ENCODE results near the gene NAA50. TPM values are rescaled to one million over a fixed set of nuclear protein-coding genes. Genes with fewer than 3 reads are reported as not detected.

Gene NAA50
- polyA plus RNA-seq, 1 of the 3 experiments (the other 2 are of a cell fraction): 79.5 TPM

- POLR2A ChIA-PET: interaction anchor here (0.8 kb wide), 1 partner anchor 232 kb away, joined by 3 read pairs; the partner anchor contains the start of gene SPICE1
- Histone ChIP-seq H3K27ac (ENCODE audit: low read depth in 2 of 2, low read length in 1 of 2) (peak within 1 kb of the TSS; percentile 100), H3K27me3 (ENCODE audit: insufficient read depth) (no peaks in the 10 kb centered on the region), H3K4me3 (ENCODE audit: low read depth in 2 of 2, low read length in 1 of 2) (peak within 1 kb of the TSS; percentile 94 to 99), H3K9me2 (no peaks in the 10 kb centered on the region), H3K9me3 (no peaks in the 10 kb centered on the region), H3F3A (replicated peaks; ENCODE audit: insufficient read depth) (peaks cover 12% of the 10 kb centered on the region), H4K20me1 (ENCODE audit: insufficient read depth) (peaks cover 30% of the 10 kb centered on the region), H3K9ac (peak within 1 kb of the TSS; percentile 97), H3K79me2 (ENCODE audit: insufficient read depth) (peaks cover 75% of the 10 kb centered on the region), H3K4me2 (peak within 1 kb of the TSS; percentile 87), H3K4me1 (ENCODE audit: control insufficient read depth in 1 of 2, insufficient read depth in 2 of 2, low read depth in 1 of 2, low read length in 1 of 2) (peaks cover 6 to 16% of the 10 kb centered on the region in 2 experiments; a peak in 3 of 4 replicates), H3K36me3 (replicated peaks in 1 of 2; ENCODE audit: control insufficient read depth in 1 of 2, insufficient read depth in 2 of 2, low read length in 1 of 2) (peaks cover 0 to 4% of the 10 kb centered on the region in 2 experiments), H2AFZ (ENCODE audit: low read depth) (peak within 1 kb of the TSS; percentile 88)
- CTCF ChIA-PET: interaction anchor here (0.7 to 2.3 kb wide), 7 partner anchors 10 to 433 kb away, joined by 3 to 42 read pairs (median 4); partner anchors contain the start of gene DRD3
- WGBS (ENCODE audit: low lambda C conversion rate): under 1% methylated on average over 33 of the region's 34 CpGs
- DNase-seq: peak; percentile 85
- TF ChIP-seq EZH2phosphoT487 (IDR thresholded peaks at IDR 0.05; ENCODE audit: borderline replicate concordance, low read depth) (no peak), CHD2 (IDR thresholded peaks at IDR 0.05; ENCODE audit: low read length, partially characterized antibody) (no peak), TCF12 (IDR thresholded peaks at IDR 0.05) (peak; percentile 32; the same call in 1 of the 2 replicates), SMC3 (IDR thresholded peaks at IDR 0.05; ENCODE audit: low read depth, low read length) (no peak), EP300 (IDR thresholded peaks at IDR 0.05; ENCODE audit: borderline replicate concordance in 1 of 2, low read depth in 1 of 2, low read length in 1 of 2) (0 out of 4 replicates have a peak, but pooled peaks of 1 of the 2 experiments have one; percentile 23), JUND (IDR thresholded peaks at IDR 0.05) (no peak), USF1 (IDR thresholded peaks at IDR 0.05; ENCODE audit: borderline replicate concordance, low read depth) (peak; percentile 91), TAF1 (IDR thresholded peaks at IDR 0.05; ENCODE audit: borderline replicate concordance, low read depth, low read length) (0 out of 2 replicates have a peak, but pooled peaks have one; percentile 21), POLR2AphosphoS5 (IDR thresholded peaks at IDR 0.05; ENCODE audit: low read depth, low read length) (no peak; the same call in 1 of the 2 replicates), RXRA (IDR thresholded peaks at IDR 0.05; ENCODE audit: borderline replicate concordance, low read depth) (no peak), NFIC (IDR thresholded peaks at IDR 0.05; ENCODE audit: borderline replicate concordance) (peak; percentile 41; the same call in 1 of the 2 replicates), GATA2 (CRISPR knock-in tag; IDR thresholded peaks at IDR 0.05) (0 out of 2 replicates have a peak, but pooled peaks have one; percentile 16), RFX5 (IDR thresholded peaks at IDR 0.05; ENCODE audit: low read length) (peak; percentile 75), GABPA (IDR thresholded peaks at IDR 0.05; ENCODE audit: low read depth) (peak; percentile 93), NRF1 (IDR thresholded peaks at IDR 0.05; ENCODE audit: low read depth, low read length) (no peak), MAX (IDR thresholded peaks at IDR 0.05; ENCODE audit: low read depth) (peak; percentile 95), CTCF (IDR thresholded peaks at IDR 0.05) (no peak), MEF2A (IDR thresholded peaks at IDR 0.05; ENCODE audit: borderline replicate concordance, low read depth) (no peak), USF2 (IDR thresholded peaks at IDR 0.05; ENCODE audit: borderline replicate concordance, low read depth, low read length) (peak; percentile 31; the same call in 1 of the 2 replicates), MXI1 (IDR thresholded peaks at IDR 0.05; ENCODE audit: low read depth, low read length) (0 out of 2 replicates have a peak, but pooled peaks have one; percentile 6), IRF3 (IDR thresholded peaks at IDR 0.05; ENCODE audit: low read depth, low read length) (no peak), RAD21 (IDR thresholded peaks at IDR 0.05; ENCODE audit: low read length) (no peak), YY1 (IDR thresholded peaks at IDR 0.05; ENCODE audit: low read depth) (no peak), REST (IDR thresholded peaks at IDR 0.05; ENCODE audit: low read depth, low read length) (no peak)
Observed at GRCh38 chr3:113746548-113747282, 666 bp upstream of the NAA50 start, which contains the start of gene ATP6V1A. Gene ATP6V1A, plus strand, starts transcription at chr3:113747035. Its CDS starts 31,719 bp downstream, at chr3:113778754.
